HK-2 (cell line): ENCODE results near the gene SFSWAP.
"Not testable (repeated sequence)": the region's sequence is repeated elsewhere in the genome, so short reads cannot be mapped to it uniquely, and the experiment has no call there.

Source experiments
- DNase-seq: peaks from one replicate; pipeline ENCODE4 v3.0.0-alpha.2; 2018; ENCODE audit not compliant: unreplicated experiment

The SFSWAP gene

DNA sequence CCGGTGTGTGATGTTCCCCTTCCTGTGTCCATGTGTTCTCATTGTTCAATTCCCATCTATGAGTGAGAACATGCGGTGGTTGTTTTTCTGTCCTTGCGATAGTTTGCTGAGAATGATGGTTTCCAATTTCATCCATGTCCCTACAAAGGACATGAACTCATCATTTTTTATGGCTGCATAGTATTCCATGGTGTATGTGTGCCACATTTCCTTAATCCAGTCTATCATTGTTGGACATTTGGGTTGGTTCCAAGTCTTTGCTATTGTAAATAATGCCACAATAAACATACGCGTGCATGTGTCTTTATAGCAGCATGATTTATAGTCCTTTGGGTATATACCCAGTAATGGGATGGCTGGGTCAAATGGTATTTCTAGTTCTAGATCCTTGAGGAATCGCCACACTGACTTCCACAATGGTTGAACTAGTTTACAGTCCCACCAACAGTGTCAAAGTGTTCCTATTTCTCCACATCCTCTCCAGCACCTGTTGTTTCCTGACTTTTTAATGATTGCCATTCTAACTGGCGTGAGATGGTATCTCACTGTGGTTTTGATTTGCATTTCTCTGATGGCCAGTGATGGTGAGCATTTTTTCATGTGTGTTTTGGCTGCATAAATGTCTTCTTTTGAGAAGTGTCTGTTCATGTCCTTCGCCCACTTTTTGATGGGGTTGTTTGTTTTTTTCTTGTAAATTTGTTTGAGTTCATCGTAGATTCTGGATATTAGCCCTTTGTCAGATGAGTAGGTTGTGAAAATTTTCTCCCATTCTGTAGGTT, 98.8 kb downstream of the SFSWAP start:
- not testable (repeated sequence) for DNase-seq

DNA sequence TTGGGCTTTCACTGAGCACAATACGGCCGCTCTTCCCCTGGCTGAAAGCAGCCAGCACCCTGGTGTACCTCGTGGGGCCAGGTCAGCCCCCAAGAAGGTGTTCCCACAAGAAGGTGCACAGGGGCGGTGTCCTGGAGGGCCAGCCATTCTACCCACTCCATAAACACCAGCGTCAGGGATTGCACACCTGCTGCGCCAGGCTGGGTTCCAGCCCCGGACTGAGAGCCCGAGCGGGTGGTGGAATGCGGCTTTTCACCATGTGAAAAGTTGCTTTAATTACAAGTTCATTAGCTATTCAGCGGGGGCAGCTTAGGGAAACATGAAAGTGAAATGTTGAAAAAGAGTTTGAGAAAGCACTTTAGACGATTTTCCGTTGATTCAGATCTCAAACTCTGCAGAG, 99.8 kb downstream of the SFSWAP start:
- DNase-seq, result no peak

DNA sequence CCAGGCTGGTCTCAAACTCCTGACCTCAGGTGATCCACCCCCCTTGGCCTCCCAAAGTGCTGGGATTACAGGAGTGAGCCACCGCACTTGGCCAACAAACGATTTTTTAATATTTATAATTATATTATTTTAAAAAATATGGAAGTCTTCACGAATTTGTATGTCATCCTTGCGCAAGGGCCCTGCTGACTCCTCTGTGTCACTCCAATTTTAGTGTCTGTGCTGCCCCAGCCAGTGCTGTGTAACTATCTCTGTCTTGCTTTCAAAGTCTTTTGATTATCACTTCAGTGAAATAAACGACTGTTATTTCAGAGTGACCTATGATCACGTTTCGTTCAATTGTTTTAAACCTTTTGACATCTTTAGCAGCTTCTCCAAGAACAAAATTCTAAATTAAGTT, 104.2 kb downstream of the SFSWAP start:
- DNase-seq, result no peak

DNA sequence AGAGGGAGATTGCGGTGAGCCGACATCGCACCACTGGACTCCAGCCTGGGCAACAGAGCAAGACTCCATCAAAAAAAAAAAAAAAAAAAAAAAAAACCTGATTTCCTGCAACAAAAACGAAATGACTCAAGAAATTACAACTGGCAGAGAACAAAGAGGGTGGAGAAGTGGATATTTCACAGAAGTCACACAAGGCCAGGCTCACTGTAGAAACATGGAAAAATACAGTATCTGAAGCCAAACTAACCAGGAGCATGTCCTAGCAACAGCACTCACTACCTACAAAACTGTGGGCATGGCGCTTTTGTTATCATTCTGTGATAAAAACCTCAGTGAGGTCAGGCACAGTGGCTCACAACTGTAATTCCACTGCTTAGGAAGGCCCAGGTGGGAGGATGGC, 105.6 kb downstream of the SFSWAP start:
- DNase-seq, result no peak

DNA sequence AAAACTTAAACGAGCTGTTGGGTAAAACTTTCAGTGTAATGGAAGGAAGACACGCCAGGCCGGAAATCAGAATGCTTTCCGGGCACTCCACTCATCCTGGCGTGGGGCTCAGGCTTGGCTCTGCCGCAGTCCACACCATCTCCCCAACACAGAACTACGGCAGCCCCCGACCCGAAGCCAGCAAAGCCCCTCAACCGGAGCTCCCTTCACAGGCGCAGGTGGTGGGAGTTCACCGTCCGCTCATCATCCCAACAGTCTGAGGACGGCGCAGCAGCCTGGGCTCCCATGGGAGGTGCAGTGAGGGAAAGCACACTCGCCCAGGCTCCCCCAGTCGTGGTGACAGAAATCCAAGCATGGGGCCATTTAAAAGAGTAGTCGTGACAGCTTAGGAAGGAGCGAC, 106.4 kb downstream of the SFSWAP start:
- DNase-seq, result no peak

DNA sequence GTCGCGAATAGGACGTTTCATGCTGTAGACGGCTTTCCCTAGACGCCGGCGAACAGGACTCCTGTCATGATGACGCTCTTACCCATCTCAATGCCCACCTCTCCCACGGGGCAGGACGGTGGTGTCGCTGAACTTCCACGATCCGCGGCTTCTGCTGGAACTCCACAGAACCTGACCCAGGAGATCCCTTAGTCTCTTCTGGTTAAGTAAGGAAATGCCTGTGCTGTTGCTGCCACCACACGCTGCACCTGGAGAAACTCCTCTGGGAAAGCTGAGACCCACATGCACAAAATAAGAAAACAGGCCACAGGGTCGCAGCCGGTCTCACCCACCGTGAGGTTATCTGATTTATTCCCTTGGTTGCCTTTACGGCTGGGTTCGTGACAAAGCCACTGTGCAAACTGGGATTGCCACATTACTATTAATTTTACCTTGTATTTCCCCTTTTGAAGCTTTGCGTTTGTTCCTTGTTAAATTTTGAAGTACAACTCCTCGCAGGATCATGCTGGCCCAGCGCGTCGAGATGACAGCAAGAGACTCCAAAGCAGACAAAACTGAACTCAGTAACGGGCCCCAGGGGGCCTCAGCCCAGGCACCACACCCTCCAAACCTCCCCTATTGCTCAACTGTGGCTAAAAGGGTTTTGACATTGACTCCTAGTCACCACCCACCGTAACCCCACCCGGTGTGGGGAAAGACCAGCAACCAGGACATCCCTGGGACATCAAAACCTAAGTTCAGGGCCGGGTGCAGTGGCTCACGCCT, 108.1 kb downstream of the SFSWAP start:
- no peak for DNase-seq

DNA sequence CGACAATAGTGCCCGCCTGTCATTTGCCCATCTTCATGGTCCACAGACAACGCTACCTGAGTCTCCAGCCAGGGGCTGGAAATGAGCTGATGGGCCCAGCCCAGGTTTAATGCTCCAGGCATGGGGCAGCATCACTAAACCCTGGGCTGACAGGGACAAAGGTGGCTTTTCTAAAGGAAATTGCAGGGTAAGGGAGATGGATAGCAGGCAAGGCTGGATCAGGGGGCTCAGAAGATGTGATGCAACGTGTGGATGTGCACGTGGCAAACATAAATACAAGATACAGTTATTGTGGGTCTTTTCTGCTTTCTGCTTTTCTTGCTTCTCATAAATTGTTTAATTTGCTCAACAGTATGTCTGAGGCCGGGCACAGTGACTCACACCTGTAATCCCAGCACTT, 113.6 kb downstream of the SFSWAP start:
- no peak for DNase-seq

DNA sequence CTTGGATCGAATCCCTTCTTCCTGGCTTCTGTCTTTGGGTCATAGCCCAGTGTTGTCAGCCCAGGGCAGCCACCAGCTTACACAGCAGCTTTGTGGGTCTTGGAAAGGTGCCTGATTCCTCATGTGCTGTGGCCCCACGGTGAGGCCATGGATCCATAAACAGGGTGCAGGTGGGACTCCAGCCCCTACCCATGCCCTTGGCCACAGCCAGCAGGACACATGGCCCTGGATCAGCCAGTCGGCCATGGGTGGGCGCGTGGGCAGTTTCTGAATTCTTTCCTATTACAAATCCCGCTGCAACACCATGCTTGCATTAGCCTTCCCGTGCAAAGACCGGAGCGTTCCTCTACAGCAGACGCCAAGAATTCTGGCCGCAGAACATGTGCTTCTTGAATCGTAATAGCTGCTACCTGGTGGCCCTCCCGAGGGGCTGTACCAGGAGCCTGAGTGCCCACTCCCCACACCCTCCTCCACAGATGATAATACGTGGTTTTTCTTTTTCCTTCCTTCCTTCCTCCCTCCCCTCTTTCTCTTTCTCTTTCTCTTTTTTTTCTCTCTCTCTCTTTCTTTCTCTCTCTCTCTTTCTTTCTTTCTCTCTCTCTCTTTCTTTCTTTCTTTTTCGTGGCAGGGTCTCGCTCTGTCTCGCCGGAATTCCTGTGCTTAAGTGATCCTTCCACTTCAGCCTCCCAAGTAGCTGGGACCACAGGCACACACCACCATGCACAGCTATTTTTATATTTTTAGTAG, 114.4 kb downstream of the SFSWAP start:
- no peak for DNase-seq

DNA sequence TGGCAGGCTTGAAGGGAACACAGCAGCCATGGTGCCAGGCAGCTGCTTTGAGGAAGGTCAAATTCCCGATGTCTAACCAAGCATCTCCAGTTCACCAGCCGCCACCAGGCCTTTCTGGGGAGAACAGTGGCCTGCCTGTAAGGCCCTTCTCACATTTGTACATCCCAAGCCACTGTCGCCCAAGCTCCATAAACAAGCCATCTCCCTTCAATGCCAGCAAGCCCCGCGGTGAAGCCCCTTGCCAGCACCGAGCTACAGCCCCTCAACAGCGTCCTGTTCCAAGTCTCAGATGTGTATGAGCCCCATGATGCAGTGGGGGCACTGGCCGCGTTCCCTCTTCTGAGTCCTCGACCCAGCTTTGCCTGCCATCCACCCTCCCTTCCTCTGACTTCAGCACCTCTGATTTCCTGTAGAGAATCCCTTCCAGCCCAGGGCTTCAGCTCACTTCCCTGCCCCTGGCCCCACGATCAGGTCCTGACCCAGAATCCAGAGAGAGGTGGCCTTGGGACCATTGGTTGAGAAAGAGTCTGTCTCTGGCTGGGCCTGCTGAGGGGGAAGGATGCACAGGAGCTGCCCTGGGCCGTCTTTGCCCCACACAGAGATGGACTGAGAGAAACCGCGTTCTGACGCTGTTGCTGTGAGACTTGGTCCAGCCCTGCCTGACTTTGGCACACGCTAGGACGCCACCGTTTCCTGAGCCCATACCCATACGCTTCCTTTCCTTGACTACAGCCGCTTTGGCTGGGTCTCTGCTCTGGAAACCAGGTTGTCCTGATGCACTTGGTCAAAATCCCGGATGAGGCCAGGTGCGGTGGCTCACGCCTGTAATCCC, 115.4 kb downstream of the SFSWAP start:
- DNase-seq, result no peak

DNA sequence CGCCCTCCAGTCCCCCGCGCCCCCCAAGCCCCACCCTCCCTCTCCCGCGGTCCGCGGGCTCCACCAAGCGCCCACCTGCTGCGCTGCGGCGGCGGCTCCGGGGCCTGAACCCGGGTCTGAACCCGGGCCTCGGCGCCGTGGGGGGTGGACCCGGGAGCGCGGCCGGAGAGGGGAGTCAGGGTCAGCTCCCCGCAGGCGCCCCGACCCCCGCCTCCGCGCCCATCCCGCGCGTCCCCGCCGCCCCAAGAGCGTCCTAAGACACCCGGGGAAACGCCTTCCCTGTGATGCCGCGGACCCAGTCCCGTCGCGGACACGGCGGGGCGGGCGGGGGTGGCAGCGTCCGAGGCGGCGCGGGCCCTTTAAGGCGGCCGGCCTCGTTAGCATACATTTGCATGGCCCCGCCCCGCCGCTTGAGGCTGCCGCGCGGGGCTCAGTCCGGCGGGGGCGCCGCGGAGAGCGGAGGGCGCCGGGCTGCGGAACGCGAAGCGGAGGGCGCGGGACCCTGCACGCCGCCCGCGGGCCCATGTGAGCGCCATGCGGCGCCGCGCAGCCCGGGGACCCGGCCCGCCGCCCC, 117.2 kb downstream of the SFSWAP start, which contains the start of gene MMP17:
MMP17 (plus strand) TSS at position 433 of the 574 bp plus-strand sequence; CDS start at position 535, 102 bp downstream.
- no peak for DNase-seq

DNA sequence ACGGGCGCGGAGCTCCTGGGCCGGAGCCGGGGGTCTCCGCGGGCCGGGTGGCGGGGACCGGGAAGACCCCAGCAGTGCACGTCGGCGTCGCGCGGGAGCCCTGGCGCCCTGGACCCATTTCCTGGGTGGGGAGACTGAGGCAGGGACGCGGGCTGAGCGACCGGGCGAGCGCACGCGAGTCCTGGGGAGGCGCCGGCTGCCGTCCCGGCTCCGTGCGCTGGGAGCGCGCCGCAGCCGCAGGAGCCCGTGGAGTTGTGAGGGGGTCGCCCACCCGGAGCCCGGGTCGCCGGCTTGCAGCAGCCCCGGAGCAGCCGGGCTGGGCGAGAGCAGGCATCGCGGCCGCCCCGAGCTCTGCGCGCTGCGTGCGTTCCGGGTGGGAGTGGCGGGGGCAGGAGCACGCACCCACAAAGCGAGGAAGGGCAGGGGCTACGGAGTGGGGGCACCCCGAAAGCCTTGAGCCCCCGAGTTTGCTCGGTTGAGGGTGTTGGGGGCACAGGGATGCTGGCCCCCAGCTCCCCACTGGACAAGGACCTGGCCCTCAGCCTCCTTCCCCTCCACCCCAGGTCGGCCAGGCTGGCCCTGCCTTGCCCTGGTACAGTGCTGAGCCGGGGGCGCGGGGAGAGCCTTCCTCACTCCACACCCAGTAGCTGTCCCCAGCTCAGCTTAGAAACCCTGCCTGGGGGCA, 117.9 kb downstream of the SFSWAP start:
- no peak for DNase-seq

DNA sequence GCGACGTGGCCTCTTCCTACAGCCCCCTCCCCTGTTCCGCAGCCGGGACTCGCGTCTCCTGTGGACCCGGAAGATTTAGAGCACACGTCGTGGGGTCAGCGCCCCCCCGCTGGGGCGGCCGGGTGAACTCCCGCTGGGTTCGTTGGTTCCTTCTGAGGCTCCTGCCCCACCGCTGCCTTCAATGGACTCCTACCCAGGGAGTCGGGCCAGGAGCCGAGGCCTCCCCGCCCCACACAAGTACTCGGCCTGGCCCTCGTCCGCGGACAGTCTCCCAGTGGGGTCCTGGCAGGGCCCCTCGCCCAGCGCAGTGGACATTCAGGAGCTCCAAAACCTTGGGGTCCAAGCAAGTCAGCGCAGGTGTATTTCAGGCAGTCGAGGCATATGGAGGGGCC, 118.5 kb downstream of the SFSWAP start:
- peak; percentile 27 for DNase-seq

DNA sequence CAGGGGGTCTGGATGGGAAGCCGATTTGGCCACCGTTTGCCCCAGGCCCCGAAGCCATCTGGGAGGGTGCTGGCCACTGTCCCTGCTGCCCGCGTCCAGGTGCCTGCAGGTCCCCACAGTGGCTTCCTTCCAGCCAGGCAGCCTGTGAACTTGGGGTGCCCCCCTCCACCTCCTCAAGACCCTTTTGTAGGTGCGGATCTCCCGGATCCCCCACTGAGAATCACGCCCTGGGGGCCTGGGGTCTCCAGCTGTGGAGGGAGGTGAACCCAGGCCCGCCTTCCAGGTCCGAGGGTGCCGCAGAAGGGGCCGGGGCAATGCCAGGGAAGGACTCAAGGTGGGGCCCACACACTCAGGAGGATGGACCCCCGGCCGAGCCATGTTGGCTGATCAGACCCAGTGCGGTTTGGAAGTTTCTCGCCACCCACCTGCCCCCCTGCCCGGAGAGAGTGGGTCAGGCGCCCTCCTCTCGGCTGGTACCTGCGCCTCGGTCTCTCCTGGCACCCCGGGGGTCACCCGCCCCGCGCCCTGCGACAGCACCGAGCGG, 119.0 kb downstream of the SFSWAP start:
- DNase-seq, result no peak

DNA sequence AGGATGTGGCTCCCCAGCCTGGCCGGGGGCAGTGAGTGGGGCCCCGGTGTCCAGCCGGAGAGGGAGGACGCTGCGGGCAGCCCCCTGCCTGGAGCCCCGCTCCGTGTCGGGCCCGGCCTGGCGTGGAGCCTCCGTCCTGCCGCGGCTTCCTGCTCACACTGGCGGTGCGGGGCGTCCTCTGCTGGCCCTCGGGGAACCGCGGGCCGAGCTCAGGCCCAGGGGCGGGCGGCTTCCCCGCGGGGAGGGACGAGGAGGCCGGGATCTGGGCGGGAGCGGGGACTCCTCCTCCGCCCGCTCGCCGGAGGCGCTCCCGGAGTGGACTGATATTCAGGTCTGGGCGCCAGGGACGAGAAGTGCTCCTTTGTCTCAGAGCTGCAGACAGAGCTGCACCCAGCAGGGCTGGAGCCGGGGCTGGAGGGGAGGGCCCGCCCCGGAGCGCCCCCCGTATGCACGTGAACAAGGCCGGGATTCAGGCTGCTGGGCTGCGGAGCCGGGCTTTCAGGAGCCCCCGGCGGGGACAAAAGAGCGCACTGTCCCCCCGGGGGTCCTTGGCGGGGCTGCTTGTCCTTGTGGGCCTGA, 119.5 kb downstream of the SFSWAP start:
- peak; percentile 88 for DNase-seq

DNA sequence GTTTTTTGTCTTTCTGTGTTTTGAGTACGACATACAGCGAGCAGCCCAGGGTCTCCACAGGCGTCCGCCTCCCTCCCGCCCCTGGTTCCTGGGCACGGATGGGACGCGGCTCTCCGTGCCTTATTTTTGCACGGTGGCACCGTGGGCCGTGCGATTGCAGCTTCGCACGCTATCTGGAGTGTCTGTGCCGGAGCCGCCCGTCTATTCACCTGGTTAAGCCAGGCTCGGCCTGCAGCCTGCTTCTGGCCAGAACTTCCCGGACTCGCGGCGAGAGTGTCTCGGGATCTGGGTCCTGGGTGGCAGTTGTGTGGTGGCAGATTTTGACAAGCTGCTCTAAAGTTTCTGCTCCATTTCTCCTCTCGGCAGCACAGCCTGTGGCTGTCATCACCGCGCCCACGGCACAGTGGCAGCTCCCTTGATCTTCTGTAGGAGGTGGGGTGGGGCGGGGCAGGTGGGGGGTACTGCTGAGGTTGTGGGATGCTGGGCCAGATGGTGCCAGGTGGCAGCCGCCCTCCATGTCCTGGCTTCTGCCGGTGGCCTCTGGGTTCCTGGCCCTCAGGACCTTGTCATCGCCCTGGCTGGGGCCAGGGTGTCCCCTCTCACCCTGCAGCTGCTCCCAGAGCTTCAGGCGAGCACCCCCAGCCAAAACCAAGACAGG, 120.2 kb downstream of the SFSWAP start:
- peak; percentile 38 for DNase-seq

DNA sequence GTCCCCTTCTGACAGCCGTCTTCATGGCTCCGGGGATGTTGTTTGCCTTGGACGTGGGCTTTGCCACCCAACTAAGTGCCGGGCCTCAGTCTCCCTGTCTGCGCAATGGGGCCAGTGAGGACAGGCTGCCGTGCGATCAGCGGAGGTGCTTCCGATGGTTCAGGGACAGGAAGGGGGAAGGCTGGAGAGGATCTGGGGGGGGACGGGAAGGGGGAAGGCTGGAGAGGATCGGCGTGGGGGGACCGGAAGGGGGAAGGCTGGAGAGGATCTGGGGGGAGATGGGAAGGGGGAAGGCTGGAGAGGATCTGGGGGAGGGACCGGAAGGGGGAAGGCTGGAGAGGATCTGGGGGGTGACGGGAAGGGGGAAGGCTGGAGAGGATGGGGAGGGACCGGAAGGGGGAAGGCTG, 120.7 kb downstream of the SFSWAP start:
- no peak for DNase-seq

DNA sequence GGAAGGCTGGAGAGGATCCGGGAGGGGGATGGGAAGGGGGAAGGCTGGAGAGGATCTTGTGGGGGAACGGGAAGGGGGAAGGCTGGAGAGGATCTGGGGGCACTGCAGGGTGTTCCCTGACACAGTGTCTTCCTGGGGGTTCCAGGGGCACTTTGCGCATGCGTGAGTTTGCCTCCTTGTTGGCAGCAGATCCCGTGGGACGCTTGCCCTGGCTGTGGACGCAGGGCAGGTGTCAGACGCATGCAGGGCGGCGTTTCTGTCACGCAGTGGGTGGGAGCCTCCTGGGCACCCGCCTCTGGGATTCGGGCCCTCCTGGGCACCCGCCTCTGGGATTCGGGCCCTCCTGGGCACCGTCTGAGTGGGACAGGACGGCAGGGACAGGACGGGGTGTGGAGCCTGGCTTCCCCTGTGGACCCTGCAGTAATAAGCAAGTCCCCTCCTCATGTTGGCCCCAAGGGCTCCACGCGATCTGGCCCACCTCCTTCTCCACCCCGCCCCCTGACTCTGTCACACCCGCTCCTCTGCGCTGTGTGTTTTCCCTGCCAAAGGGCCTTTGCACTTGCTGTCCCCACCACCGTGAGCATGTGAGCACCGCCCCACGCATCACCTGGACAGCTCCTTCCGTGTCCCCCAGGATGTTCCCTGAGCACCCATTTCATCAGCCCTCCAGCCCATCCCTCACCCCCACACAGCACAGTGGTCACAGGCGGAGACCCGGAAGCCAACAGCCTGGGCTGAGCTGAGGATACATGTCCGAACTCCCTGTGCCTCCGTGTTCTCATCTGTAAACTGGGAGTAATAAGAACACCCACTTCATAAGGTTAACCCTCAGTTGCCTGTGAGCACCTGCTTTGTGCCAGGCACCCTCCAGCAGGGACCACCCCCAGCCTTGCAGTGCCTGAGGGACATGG, 121.7 kb downstream of the SFSWAP start:
- no peak for DNase-seq

DNA sequence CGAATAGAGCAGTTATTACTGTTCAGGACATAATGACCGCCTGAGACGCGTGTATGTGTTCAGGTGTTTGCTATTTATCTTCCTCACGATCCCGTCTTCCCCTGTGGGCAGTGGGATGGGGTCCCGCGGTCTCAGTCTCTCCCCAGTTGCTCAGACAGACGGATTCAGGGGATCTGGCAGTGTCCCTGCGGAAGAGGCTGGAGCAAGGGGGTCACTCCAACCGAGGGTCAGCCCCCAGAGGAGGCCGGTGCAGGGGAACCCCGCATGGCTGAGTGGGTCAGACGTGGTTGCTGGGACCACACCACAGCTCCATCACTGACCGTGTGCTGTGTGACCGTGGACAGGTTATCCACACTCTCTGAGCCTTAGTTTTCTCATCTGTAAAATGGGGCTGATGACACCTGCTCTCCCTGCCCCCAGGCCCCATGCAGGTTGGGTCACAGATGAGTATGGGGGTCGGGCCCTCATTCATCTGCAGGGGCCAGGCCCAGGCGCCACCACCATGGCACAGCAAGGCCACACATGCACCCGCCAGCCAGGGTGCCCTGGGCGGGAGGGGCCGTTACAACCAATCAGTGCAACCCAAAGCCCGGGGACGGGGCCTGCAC, 122.5 kb downstream of the SFSWAP start:
- DNase-seq, result no peak
